Measurements from ENCODE around the gene LSM2.
A peak's percentile ranks its signal among the peaks of the same experiment; 100 is the strongest.

Gene LSM2

DNA sequence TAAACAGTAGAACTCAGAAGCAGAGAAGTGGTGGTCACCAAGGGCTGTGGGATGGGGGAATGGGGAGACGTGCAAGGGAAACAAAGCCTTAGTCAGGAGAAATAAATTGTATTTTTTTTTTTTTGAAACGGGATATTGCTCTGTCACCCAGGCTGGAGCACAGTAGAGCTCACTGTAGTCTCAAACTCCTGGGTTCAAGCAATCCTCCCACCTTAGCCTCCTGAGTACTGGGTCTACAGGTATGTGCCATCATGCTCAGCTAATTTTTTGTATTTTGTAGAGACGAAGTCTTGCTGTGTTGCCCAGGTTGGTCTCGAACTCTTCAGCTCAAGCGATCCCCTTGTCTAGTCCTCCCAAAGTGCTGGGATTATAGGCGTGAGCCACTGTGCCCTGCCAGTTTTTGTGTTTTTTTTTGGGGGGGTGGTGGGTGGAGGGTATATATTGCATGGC, 24.1 kb upstream of the LSM2 start:
- Histone ChIP-seq H3K4me3 (ENCODE audit: severe bottlenecking) (peak overlapping the region; percentile 70), H3K36me3 (ENCODE audit: low read depth) (peaks cover 30% of the 10 kb centered on the region), H3K4me1 (ENCODE audit: insufficient read depth, poor library complexity, severe bottlenecking) (peaks cover 17% of the 10 kb centered on the region), H3K9me3 (ENCODE audit: severe bottlenecking) (no peaks in the 10 kb centered on the region), H3K27ac (ENCODE audit: poor library complexity, severe bottlenecking) (peak overlapping the region; percentile 77), H3K27me3 (ENCODE audit: insufficient read depth, poor library complexity, severe bottlenecking) (no peaks in the 10 kb centered on the region)
- DNase-seq (ENCODE audit: low spot score) (no peak), ATAC-seq (ENCODE audit: low read depth) (no peak)
- TF ChIP-seq, protein P1, sequence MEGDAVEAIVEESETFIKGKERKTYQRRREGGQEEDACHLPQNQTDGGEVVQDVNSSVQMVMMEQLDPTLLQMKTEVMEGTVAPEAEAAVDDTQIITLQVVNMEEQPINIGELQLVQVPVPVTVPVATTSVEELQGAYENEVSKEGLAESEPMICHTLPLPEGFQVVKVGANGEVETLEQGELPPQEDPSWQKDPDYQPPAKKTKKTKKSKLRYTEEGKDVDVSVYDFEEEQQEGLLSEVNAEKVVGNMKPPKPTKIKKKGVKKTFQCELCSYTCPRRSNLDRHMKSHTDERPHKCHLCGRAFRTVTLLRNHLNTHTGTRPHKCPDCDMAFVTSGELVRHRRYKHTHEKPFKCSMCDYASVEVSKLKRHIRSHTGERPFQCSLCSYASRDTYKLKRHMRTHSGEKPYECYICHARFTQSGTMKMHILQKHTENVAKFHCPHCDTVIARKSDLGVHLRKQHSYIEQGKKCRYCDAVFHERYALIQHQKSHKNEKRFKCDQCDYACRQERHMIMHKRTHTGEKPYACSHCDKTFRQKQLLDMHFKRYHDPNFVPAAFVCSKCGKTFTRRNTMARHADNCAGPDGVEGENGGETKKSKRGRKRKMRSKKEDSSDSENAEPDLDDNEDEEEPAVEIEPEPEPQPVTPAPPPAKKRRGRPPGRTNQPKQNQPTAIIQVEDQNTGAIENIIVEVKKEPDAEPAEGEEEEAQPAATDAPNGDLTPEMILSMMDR (IDR thresholded peaks at IDR 0.05; ENCODE audit: poor library complexity, severe bottlenecking), result no peak

DNA sequence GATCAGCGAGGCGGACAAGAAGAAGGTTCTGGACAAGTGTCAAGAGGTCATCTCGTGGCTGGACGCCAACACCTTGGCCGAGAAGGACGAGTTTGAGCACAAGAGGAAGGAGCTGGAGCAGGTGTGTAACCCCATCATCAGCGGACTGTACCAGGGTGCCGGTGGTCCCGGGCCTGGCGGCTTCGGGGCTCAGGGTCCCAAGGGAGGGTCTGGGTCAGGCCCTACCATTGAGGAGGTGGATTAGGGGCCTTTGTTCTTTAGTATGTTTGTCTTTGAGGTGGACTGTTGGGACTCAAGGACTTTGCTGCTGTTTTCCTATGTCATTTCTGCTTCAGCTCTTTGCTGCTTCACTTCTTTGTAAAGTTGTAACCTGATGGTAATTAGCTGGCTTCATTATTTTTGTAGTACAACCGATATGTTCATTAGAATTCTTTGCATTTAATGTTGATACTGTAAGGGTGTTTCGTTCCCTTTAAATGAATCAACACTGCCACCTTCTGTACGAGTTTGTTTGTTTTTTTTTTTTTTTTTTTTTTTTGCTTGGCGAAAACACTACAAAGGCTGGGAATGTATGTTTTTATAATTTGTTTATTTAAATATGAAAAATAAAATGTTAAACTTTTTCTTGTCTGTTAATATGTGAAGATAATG, 23.0 kb upstream of the LSM2 start:
- peak overlapping the region; percentile 70 for H3K4me3 ChIP-seq (ENCODE audit: severe bottlenecking)
- TF ChIP-seq, protein P1 (IDR thresholded peaks at IDR 0.05; ENCODE audit: poor library complexity, severe bottlenecking), result peak; percentile 72
- no peaks in the 10 kb centered on the region for H3K9me3 ChIP-seq (ENCODE audit: severe bottlenecking)
- ATAC-seq (ENCODE audit: low read depth), result no peak
- peaks cover 27% of the 10 kb centered on the region for H3K4me1 ChIP-seq (ENCODE audit: insufficient read depth, poor library complexity, severe bottlenecking)
- DNase-seq (ENCODE audit: low spot score), result no peak
- peaks cover 19% of the 10 kb centered on the region for H3K36me3 ChIP-seq (ENCODE audit: low read depth)
- no peaks in the 10 kb centered on the region for H3K27me3 ChIP-seq (ENCODE audit: insufficient read depth, poor library complexity, severe bottlenecking)
- H3K27ac ChIP-seq (ENCODE audit: poor library complexity, severe bottlenecking), result peak overlapping the region; percentile 77

DNA sequence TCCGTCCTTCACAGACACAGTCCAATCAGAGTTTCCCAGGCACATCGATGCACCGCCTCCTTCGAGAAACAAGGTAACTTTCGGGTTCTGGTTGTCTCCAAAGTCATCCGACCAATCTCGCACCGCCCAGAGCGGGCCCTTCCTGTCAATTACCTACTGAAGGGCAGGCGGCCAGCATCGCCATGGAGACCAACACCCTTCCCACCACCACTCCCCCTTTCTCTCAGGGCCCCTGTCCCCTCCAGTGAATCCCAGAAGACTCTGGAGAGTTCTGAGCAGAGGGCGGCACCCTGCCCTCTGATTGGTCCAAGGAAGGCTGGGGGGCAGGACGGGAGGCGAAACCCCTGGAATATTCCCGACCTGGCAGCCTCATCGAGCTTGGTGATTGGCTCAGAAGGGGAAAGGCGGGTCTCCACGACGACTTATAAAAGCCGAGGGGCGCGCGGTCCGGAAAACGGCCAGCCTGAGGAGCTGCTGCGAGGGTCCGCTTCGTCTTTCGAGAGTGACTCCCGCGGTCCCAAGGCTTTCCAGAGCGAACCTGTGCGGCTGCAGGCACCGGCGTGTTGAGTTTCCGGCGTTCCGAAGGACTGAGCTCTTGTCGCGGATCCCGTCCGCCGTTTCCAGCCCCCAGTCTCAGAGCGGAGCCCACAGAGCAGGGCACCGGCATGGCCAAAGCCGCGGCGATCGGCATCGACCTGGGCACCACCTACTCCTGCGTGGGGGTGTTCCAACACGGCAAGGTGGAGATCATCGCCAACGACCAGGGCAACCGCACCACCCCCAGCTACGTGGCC, 20.7 kb upstream of the LSM2 start, which contains the start of gene HSPA1B:
TSS of gene HSPA1B (plus strand) at position 453 of the 794 bp plus-strand sequence. CDS start at position 666, 213 bp downstream.
- TF ChIP-seq, protein P1 (IDR thresholded peaks at IDR 0.05; ENCODE audit: poor library complexity, severe bottlenecking), result no peak

DNA sequence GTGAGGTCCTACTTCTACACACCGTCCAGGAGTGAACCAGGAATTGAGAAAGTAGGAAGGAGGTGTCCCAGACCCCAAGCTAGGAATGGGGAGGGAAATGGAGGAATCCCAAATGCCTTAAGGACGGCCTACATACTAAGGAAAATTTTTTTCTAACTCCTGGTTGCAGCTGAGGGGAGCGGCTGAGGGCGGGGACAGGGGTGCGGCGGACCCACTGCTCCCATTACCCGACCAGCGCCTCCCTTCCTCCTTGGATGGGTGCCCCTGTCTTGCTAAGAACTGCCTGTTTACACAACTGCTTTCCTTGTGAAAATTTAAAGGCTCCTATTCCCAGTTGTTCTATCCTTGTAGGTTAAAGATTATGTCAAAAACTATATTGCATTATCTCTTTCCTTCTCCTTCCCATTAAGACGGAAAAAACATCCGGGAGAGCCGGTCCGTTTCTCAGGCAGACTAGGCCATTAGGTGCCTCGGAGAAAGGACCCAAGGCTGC, 20.1 kb upstream of the LSM2 start:
- DNase-seq (ENCODE audit: low spot score) (peak; percentile 89), ATAC-seq (ENCODE audit: low read depth) (peak; percentile 40)
- no peaks in the 10 kb centered on the region for H3K27me3 ChIP-seq (ENCODE audit: insufficient read depth, poor library complexity, severe bottlenecking)
- H3K9me3 ChIP-seq (ENCODE audit: severe bottlenecking), result no peaks in the 10 kb centered on the region
- peaks cover 19% of the 10 kb centered on the region for H3K36me3 ChIP-seq (ENCODE audit: low read depth)
- peak overlapping the region; percentile 34 for H3K4me3 ChIP-seq (ENCODE audit: severe bottlenecking)
- TF ChIP-seq, protein P1 (IDR thresholded peaks at IDR 0.05; ENCODE audit: poor library complexity, severe bottlenecking), result no peak
- H3K27ac ChIP-seq (ENCODE audit: poor library complexity, severe bottlenecking), result peak overlapping the region; percentile 92
- H3K4me1 ChIP-seq (ENCODE audit: insufficient read depth, poor library complexity, severe bottlenecking), result peaks cover 43% of the 10 kb centered on the region

More for the DNA sequence above, 20.7 kb upstream of the LSM2 start, which contains the start of gene HSPA1B:
- Histone ChIP-seq H3K36me3 (ENCODE audit: low read depth) (peaks cover 19% of the 10 kb centered on the region), H3K4me3 (ENCODE audit: severe bottlenecking) (peak within 1 kb of the TSS; percentile 85), H3K27me3 (ENCODE audit: insufficient read depth, poor library complexity, severe bottlenecking) (no peaks in the 10 kb centered on the region), H3K9me3 (ENCODE audit: severe bottlenecking) (no peaks in the 10 kb centered on the region), H3K4me1 (ENCODE audit: insufficient read depth, poor library complexity, severe bottlenecking) (peaks cover 43% of the 10 kb centered on the region), H3K27ac (ENCODE audit: poor library complexity, severe bottlenecking) (peak within 1 kb of the TSS; percentile 92)
- DNase-seq (ENCODE audit: low spot score), result peak; percentile 100
- ATAC-seq (ENCODE audit: low read depth), result peak; percentile 82

All from RWPE2 (cell line).